Measurements from ENCODE around the gene ZNF280A.

GRCh38 chr22:22480940-22481339 is 39.1 kb downstream of the ZNF280A start:
- TF ChIP-seq, protein P1, sequence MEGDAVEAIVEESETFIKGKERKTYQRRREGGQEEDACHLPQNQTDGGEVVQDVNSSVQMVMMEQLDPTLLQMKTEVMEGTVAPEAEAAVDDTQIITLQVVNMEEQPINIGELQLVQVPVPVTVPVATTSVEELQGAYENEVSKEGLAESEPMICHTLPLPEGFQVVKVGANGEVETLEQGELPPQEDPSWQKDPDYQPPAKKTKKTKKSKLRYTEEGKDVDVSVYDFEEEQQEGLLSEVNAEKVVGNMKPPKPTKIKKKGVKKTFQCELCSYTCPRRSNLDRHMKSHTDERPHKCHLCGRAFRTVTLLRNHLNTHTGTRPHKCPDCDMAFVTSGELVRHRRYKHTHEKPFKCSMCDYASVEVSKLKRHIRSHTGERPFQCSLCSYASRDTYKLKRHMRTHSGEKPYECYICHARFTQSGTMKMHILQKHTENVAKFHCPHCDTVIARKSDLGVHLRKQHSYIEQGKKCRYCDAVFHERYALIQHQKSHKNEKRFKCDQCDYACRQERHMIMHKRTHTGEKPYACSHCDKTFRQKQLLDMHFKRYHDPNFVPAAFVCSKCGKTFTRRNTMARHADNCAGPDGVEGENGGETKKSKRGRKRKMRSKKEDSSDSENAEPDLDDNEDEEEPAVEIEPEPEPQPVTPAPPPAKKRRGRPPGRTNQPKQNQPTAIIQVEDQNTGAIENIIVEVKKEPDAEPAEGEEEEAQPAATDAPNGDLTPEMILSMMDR (IDR thresholded peaks at IDR 0.05 in 8 of 11, conservative IDR thresholded peaks at IDR 0.05 in 3 of 11) = no peak
- TF ChIP-seq POLR2AphosphoS5 (IDR thresholded peaks at IDR 0.05) = no peak
